GM10248 (cell line): ENCODE measurements around the gene GSN.

ENCODE experiments used
- CTCF ChIA-PET: fragments of 300-600 bp; sonication (Branson Sonifier 250); formaldehyde crosslinking; extraction: SDS; loops from one replicate; lab custom pipeline; 2021; ENCODE audit warnings: antibody characterized with exemption; lab: Yijun Ruan, JAX
- POLR2A ChIA-PET: fragments of 350-650 bp; sonication (Branson Sonifier 250); formaldehyde crosslinking; extraction: SDS; loops from one replicate; lab custom pipeline; 2020; ENCODE audit warnings: antibody characterized with exemption; lab: Yijun Ruan, JAX
- DNase-seq: peaks from one replicate; pipeline ENCODE4 v3.0.0; 2012; ENCODE audit errors: extremely low spot score
- CTCF ChIP-seq: IDR thresholded peaks from 2 replicates; pipeline ENCODE4 v1.5.1; 2012; ENCODE audit warnings: mild to moderate bottlenecking, low read depth; ENCODE audit errors: extremely low read depth, missing control alignments, control extremely low read depth

The GSN gene

DNA sequence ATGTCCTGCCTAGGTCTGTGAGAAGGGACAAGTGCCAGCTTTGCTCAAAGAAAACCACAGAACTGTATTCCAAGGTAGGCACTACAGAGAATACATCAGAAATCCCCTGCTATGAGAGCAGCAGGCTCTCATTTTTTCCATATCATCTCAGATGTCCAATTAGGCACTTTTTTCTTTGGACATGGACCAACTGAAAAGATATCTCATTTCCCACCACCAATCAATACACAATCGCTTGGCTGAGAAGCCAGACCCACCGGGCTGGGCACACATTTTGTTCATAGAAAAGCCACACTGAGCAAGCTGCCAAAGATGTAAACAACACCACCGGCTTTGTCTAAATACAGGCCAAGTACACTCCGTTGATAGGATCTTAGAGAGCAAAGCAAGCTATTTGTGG is 76.2 kb downstream of the GSN start:
- POLR2A ChIA-PET, result no interaction called here
- no peak for DNase-seq
- TF ChIP-seq CTCF, result no peak
- CTCF ChIA-PET, result interaction anchor here (0.9 to 7.7 kb wide), 8 partner anchors 9 to 65 kb away, joined by 3 to 63 read pairs (median 4); no protein-coding TSS in a partner anchor

DNA sequence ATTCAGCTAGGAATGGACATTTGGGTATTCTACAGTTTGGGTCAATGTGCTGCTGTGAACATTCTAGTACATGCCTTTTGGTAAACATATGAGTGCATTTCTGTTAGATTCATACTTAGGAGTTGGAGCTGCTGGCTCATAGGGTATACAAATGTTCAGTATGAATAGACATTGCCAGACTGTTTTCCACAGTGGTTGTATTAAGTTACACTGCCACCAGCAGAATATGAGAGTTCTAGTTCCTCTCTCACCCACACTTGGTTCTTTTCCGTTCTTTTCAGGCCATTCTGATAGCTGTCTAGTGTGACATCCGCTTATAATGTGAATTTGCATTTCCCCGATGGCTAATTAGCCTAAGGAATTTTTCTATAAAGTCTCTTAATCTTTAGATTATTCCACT is 77.1 kb downstream of the GSN start:
- no peak for DNase-seq
- CTCF ChIA-PET, result interaction anchor here (1.4 to 7.7 kb wide), 5 partner anchors 10 to 42 kb away, joined by 3 to 63 read pairs (median 4); no protein-coding TSS in a partner anchor
- TF ChIP-seq CTCF, result no peak
- POLR2A ChIA-PET, result no interaction called here

DNA sequence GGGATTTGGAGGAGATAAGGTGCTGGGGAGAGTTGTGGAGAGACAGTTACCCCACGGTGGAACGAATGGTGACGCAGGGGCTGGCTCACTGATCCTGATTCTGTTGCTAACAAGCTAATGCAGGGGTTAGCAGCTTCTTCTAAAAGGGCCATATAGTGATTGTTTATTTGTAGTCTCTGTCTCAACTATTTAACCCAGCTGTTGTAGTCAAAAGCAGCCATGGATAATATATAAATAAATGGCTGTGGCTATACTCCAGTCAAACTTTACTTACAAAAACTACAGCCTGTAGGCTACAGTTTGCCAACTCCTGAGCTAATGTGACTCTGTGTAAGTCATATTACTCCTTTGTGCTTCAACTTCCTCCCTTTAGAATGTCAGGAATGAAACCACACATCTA is 80.3 kb downstream of the GSN start:
- POLR2A ChIA-PET, result no interaction called here
- no peak for DNase-seq
- no peak for TF ChIP-seq CTCF
- CTCF ChIA-PET, result interaction anchor here (1.2 to 4.2 kb wide), 4 partner anchors 13 to 28 kb away, joined by 3 to 31 read pairs (median 4); no protein-coding TSS in a partner anchor

- no peak for DNase-seq
- CTCF ChIA-PET, result interaction anchor here (1.2 to 4.2 kb wide), 7 partner anchors 13 to 131 kb away, joined by 3 to 31 read pairs (median 4); no protein-coding TSS in a partner anchor
- POLR2A ChIA-PET, result no interaction called here
- no peak for TF ChIP-seq CTCF
Measured at GRCh38 chr9:121349009-121349408, 81.0 kb downstream of the GSN start.

GRCh38 chr9:121350036-121350435 is 82.1 kb downstream of the GSN start:
- no peak for TF ChIP-seq CTCF
- CTCF ChIA-PET, result interaction anchor here (1.5 to 4.2 kb wide), 7 partner anchors 8 to 137 kb away, joined by 3 to 31 read pairs (median 4); no protein-coding TSS in a partner anchor
- POLR2A ChIA-PET, result no interaction called here
- DNase-seq, result no peak

DNA sequence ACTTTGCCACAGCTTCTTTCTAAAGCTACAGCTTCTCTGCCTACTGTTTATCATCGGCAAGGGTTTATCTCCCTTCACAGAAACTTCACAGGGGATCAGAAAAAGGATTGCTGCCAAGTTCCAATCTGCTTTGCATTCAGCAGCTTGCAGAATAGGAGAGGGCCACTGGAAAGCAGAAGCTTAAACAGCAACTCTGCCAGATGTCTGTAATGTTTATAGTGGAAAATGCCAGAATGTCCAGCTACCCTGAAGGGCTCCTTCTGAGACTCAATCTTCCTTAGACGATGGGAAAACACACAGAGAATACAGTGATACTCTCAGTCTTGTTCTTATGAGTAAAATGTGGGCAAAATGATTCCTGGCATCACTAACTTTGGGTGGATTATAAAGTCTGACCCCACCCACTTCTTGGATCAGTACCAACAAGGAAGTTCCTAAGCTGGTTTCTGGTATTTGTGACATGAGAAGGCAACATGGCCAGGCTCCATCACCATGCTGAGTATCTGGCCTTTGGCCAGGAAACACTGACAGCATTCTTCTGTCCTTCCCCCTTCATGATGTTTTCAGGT is 83.1 kb downstream of the GSN start:
- ChIA-PET POLR2A (no interaction called here), CTCF (interaction anchor here (0.8 to 4.2 kb wide), 6 partner anchors 9 to 138 kb away, joined by 3 to 31 read pairs (median 4); no protein-coding TSS in a partner anchor)
- TF ChIP-seq CTCF, result no peak
- DNase-seq, result no peak
